GM21367 (cell line): ENCODE data around the gene TMEM121.

Source experiments
- ATAC-seq: cut with Tn5 transposase; IDR thresholded peaks from one replicate; pipeline ENCODE4 v1.9.1; 2021; ENCODE audit not compliant: unreplicated experiment

Gene TMEM121

GRCh38 chr14:105486974-105487448, 39.4 kb upstream of the TMEM121 start:
- no peak for ATAC-seq

GRCh38 chr14:105487449-105487985, 38.9 kb upstream of the TMEM121 start:
- no peak for ATAC-seq

DNA sequence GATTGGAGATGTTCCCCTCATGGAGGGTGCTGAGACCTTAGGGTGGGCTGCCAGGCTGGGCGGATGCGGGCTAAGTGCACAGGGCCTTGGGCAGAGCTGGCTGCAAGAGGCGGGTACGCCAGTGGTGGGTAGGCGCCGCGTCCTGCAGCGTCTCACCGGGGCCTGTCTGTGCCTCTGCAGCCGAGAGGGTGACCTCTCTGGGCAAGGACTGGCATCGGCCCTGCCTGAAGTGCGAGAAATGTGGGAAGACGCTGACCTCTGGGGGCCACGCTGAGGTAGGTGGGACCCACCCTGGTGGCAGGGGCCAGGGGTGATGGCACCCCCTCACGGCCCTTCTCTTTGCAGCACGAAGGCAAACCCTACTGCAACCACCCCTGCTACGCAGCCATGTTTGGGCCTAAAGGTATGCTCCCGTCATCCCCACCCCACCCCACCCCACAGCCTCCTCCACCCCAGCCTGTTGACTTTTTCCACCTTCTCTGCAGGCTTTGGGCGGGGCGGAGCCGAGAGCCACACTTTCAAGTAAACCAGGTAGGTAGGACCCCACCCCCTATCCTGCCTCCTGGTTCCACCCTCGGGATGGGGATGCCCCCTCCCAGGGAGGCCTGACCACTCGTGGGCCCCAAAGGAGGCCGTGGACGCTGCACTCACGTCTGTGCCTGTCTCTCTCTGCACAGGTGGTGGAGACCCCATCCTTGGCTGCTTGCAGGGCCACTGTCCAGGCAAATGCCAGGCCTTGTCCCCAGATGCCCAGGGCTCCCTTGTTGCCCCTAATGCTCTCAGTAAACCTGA, 38.2 kb upstream of the TMEM121 start:
- ATAC-seq, result no peak

GRCh38 chr14:105488781-105489541, 37.4 kb upstream of the TMEM121 start:
- no peak for ATAC-seq

DNA sequence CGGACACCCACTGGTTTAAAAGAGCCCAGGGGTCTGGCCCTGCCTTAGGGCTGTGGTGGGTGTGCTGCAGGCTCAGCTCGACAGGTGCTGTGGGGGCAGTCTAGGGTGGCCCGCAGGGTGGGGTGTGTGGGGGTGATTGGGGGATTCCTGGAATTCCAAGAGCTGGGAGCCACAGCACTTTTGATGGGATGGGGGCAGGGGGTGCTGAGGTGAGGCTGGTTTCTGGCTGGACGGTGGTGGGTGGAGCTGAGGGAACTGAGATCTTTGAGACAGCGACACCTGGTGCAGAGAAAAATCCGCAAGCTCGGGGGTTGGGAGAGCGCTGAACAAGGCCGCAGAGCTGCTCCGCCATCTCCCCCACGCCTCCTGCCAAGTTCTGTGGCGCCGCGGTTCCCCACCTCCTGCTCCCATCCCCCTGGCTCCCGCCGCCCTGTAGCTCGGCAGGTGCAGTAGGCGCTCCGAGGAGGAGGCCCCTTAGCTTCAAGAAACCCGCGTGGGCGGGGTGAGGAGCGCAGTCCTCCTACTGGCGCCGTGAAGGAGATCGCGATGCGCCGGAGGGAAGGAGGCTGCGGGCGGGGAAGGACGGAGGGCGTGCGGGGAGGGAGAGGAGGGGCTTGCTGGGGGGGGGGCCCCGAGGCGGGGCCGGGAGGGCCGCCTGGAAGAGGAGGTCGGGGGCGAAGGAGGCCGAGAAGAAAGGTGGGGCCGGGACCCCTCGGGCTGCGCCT, 36.7 kb upstream of the TMEM121 start:
- ATAC-seq, result no peak

DNA sequence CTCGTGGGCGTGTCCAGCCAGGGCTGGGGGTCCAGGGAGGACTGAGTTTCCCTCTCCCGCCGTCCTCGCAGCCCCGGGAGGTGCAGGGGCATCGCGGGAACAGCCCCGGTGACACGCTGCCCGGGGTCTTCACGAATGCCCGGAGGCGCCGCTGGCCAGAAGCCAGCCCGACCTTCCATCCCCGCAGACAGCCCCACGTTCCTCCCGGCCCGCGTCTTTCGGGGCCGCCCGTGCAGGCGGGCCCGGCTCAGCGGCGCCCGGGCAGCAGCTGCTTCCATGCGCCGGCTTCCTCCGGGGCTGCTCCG, 36.2 kb upstream of the TMEM121 start:
- ATAC-seq, result peak; percentile 0

GRCh38 chr14:105490572-105491365, 35.6 kb upstream of the TMEM121 start, which contains the start of gene TEDC1:
TEDC1 (plus strand) TSS chr14:105491246; CDS start chr14:105491376, 130 bp downstream.
- peak; percentile 60 for ATAC-seq

DNA sequence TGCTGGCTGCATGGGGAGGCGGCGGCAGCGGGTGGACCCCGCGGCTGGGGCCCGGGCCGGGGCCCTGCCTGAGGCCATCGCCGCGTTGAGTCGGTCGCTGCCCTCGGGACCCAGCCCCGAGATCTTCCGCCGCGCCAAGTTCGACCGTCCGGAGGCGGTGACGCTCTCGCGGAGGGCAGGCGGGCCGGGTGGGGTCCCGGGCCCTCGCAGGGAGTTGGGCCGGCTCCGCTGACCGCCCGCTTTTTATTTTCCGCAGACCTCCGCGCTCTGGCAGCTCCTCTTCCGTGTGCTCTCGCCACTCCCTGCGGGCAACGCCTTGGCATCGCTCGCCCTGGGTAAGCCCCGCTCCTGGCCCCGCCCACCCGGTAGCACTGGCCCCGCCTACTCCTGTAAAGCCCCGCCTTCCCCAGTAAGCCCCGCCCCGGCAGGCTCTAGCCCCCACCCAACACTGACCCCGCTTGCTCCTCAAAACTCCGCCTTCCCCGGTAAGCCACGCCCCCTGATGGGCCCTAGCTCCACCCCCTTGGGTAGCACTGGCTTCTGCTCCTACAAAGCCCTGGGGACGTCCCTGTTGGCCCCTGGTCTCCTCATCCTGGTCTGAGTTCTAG, 34.9 kb upstream of the TMEM121 start:
- no peak for ATAC-seq

GRCh38 chr14:105492031-105492970, 34.1 kb upstream of the TMEM121 start:
- no peak for ATAC-seq

DNA sequence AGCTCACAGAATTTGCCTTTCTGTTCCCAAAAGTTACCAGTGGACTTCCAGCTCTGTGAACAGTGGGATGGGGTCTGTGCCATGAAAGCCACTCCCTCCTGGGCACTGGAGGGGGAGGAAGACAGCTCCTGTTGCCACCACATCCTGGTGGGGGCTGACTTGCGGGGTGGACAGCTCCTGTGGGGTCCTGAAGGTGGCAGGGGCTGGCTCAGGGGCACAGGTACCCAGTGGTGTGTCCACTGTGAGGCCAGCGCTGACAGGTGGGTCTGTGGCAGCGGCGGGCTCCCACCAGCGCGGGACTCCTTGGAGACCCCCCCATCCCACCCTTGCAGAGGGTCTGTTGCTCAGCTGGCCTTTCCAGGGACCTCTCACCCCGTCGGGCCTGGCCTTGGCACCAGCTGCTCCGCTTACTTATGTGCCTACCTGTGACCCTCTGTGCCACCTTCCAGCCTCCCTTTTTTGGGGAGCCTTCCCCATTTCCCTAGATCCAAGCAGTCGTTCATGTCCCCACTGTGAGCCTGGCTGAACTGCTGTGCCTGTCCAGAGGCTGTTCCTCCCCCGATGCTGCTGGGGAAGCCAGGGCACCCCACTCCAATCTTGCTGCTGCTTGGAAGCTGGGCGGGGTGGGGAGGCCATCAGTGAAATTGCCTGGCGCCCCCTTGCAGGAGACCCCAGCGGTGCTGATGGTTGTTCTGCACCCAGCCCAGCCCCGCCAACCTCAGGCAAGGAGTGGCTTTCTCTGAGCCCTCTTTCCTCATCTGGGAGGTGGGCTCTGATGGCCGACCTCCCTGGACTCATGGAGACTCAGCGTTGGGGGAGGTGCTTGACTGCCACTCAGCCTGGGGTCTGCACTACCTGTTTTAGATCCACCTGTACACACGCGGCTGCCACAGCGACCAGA, 33.2 kb upstream of the TMEM121 start:
- ATAC-seq, result no peak

- ATAC-seq, result no peak
Measured at GRCh38 chr14:105493921-105494605, 32.3 kb upstream of the TMEM121 start.

- no peak for ATAC-seq
Measured at GRCh38 chr14:105494606-105494929, 31.8 kb upstream of the TMEM121 start.

DNA sequence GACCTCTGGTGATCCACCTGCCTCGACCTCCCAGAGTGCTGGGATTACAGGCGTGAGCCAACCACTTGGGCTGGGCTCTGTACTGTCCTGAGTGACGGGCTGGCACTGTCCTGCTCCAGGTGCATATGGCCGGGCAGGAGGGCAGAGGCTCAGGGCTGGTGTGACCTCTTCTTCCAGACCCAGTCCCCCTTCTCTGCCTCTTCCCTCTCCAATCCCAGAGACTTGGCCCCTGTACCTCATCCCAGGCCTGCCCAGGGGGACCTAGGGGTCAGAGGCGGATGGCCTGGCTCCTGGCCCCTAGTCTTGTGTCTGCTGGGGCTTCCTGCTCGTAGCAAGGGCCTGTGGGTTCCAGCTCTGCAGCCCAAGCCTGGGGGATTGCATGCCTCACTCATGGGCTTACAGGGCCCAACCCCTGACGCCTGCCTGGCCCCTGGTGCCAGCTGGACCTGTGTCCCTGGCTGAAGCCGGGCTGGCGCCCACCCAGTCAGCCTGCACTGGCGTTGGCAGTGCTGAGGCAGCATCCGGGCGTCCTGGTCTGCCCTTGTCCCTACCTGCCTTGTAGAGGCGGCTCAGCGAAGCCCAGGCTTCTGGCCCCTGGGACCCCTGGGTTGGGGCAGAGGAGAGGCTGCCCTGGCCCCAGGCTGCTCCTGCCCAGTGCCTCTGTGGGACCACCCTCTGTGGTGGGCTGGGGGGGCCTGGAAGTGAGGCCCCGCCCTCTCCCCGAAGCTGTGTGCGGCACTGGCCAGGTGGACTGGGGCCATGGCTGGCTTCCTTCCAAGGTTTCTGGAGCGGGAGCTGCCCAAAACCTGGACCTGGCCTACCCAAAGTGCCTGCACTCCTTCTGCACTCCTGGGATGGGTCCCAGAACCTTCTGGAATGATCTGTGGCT, 31.0 kb upstream of the TMEM121 start:
- ATAC-seq, result no peak

GRCh38 chr14:105495990-105496830, 30.2 kb upstream of the TMEM121 start:
- ATAC-seq, result no peak

GRCh38 chr14:105496831-105497591, 29.4 kb upstream of the TMEM121 start:
- ATAC-seq, result no peak
